GM13977 (cell line): Measurements from ENCODE around the gene SLC22A17.
"Not testable (repeated sequence)": the region's sequence is repeated elsewhere in the genome, so short reads cannot be mapped to it uniquely, and the experiment has no call there.

ENCODE experiments used
- DNase-seq: peaks from one replicate; pipeline ENCODE4 v3.0.0; 2012; ENCODE audit warnings: low spot score
- in situ Hi-C: fragments of 300-500 bp; cut with MboI; formaldehyde crosslinking; loops from one replicate; pipeline ENCODE4 v1.12.0; 2022; ENCODE audit warnings: low sequenced_read_pairs, low pct_unique_long_range_greater_than_20kb, mixed read lengths, inconsistent platforms; ENCODE audit not compliant: unreplicated experiment
- TF ChIP-seq, protein P1 (sequence below): IDR thresholded peaks from 2 replicates; pipeline ENCODE4 v1.5.1; 2012; ENCODE audit warnings: mild to moderate bottlenecking, control low read depth; ENCODE audit not compliant: insufficient read depth; ENCODE audit errors: extremely low read depth, missing control alignments

SLC22A17 gene

DNA sequence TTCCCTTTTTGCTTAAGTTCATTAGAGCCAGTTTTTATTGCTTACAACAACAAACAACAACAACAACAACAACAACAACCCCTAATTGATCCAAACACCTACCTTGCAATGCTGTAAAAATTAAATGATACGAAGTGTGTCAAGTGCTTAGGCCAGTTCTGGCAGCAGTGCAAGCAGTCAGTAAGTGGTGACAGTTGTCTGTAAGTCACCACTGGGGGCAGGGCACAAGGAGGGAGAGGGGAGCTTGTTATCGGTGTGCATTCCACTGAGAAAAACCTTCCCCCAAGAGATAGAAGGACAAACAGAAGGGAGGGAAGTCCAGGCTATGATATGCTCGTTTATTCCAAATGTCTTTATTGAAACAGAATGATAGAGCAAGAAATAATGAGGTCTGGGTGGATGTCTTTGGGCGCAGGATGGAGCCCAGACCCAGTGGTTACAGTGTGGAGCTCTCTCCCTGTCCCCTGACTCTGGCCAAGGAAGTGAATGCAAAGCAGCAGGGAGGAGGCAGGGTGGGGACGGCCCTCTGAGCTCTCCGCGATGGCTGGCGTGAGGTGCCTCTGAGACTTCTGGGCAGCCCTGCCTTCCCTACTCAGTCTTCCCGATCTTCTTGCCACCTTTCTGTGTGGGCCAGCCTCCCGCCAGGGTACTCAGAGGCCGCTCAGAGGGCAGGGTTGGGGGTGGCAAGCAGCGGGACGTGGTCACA lies 6.5 kb downstream of the SLC22A17 start:
- in situ Hi-C loops, result no loop called here
- TF ChIP-seq, protein P1, sequence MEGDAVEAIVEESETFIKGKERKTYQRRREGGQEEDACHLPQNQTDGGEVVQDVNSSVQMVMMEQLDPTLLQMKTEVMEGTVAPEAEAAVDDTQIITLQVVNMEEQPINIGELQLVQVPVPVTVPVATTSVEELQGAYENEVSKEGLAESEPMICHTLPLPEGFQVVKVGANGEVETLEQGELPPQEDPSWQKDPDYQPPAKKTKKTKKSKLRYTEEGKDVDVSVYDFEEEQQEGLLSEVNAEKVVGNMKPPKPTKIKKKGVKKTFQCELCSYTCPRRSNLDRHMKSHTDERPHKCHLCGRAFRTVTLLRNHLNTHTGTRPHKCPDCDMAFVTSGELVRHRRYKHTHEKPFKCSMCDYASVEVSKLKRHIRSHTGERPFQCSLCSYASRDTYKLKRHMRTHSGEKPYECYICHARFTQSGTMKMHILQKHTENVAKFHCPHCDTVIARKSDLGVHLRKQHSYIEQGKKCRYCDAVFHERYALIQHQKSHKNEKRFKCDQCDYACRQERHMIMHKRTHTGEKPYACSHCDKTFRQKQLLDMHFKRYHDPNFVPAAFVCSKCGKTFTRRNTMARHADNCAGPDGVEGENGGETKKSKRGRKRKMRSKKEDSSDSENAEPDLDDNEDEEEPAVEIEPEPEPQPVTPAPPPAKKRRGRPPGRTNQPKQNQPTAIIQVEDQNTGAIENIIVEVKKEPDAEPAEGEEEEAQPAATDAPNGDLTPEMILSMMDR, result no peak
- DNase-seq, result no peak

DNA sequence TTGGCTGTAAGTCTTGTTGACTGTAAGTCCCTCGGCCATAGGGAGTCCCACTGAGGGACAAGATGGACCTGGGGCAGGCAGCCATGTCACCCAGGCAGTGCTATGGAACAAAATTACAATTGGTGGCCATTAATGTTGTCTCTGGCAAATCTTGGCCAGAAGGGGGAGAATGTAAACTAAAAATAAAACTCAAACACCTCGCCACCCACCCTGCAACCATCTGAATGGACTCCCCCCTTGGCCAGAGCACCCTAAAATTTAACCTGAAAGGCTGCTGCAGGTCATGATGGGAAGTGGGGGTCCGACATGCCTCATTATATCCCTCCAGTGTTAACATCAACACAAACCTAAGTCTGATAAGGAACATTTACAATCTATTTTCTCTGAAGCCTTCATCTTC lies 8.2 kb downstream of the SLC22A17 start:
- TF ChIP-seq, protein P1, result no peak
- in situ Hi-C loops, result no loop called here
- no peak for DNase-seq

DNA sequence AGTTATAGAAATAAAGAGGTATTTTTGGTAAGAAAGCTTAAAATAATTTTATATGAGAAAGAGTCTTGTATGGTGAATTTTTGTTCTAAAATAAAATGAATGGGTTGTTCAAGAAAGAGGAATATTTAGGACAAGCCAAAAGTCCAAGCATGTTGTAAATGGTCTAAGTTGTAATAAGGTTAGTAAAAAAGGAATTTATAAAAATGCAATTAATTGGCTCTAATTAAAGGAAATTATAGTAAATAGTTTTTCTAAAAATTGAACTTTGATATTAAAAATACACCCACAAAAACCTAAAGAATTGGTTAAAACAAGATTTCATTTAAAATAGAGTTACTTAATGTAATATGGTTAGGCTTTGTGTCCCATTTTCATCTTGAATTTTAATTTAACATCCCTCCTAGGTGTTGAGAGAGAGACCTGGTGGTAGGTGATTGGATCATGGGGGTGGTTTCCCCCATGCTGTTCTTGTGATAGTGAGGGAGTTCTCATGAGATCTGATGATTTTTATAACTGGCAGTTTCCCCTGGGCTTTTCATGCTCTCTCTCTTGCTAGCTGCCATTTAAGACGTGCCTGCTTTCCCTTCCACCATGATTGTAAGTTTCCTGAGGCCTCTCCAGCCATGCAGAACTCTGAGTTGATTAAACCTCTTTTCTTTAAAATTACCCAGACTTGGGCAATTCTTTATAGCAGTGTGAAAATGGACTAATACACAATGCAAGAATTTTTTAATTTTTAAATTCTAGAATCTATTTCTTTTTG lies 13.0 kb downstream of the SLC22A17 start:
- TF ChIP-seq, protein P1, result no peak
- no peak for DNase-seq
- in situ Hi-C loops, result no loop called here

DNA sequence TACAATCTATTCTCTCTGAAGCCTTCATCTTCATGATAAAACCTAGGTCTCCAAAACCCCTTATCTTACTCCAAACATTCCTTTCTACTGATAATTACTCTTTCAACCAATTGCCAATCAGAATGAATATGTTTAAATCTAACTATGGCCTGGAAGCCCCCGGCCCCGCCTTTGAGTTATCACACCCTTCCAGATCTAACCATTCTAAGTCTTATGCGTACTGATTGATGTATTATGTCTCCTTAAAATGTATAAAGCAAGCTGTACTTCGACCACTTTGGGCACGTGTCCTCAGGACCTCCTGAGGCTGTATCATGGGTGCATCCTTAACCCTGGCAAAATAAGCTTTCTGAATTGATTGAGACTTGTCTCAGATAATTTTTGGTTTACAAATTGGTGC lies 17.1 kb downstream of the SLC22A17 start:
- in situ Hi-C loops, result no loop called here
- no peak for DNase-seq
- TF ChIP-seq, protein P1, result no peak

DNA sequence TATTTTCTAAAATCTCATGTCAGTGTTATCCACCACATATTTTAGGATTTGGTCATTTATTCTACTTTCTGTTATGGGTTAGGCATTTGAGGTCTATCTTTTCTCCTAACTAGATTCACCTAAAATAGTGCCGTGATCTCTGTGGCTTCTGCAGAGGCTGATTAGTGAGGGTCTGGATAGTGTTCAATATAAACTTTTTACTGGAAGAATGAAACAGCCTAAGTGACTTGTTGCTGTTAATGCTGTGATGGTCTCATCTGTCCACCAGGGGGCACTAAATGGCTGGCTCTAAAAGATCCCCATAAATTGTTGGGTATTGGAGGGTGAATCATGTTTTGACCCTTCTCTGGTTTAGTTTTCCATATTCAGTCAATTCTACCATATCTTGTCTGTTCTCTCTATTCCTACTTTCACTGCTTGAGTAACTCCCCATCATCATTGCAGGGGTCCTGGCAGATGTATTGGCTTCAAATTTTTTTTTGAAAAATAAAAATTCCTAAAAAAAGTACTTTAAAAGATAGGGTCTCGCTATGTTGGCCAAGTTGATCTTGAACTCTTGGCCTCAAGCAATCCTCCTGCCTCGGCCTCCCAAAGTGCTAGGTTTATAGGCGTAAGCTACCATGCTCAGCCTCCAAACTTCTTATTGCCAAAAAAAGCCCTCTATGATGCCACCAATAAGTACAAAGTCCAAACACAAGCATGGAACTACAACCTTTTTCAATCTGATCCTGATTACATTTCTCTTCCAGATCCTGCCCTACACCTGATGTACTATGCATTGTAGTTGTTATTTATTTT lies 24.5 kb downstream of the SLC22A17 start:
- TF ChIP-seq, protein P1, result peak; percentile 88
- DNase-seq, result peak; percentile 86
- in situ Hi-C loops, result no loop called here

DNA sequence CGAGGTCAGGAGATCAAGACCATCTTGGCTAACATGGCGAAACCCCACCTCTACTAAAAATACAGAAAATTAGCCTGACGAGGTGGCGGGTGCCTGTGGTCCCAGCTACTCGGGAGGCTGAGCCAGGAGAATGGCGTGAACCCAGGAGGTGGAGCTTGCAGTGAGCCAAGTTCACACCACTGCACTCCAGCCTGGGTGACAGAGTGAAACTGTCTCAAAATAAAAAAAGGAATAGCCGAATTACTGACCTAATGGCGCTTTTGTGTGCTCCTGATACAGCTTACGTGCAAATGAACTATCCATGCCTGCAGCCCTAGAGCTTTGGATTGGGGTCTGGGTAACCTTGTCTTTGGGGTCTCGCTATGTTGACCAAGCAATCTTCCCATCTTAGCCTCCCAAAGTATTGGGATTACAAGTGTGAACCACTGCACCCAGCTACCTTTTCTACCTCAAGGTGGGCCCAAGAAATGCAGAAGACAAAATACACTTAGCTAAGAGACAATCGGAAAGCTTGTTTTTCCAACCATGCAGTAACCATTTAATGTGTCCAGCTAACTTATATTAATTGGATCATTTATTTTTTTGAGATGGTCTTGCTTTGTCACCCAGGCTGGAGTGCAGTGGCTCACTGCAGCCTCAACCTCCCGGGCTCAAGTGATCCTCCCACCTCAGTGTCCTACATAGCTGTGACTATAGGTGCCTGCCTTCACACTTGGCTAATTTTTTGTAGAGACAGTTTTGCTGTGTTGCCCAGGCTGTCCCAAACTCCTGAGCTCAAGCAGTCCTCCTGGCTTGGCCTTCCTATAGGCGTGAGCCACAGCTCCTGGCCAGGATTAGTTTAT lies 26.0 kb downstream of the SLC22A17 start:
- TF ChIP-seq, protein P1, result no peak
- in situ Hi-C loops, result no loop called here
- DNase-seq, result no peak

DNA sequence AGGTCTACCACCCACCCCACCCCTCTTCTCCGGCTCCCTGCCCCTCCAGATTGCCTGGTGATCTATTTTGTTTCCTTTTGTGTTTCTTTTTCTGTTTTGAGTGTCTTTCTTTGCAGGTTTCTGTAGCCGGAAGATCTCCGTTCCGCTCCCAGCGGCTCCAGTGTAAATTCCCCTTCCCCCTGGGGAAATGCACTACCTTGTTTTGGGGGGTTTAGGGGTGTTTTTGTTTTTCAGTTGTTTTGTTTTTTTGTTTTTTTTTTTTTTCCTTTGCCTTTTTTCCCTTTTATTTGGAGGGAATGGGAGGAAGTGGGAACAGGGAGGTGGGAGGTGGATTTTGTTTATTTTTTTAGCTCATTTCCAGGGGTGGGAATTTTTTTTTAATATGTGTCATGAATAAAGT lies 26.9 kb downstream of the SLC22A17 start:
- DNase-seq, in situ Hi-C loops: not testable (repeated sequence)
